ENCODE measurements around the gene RING1. TPM values are rescaled to one million over a fixed set of nuclear protein-coding genes. Genes with fewer than 3 reads are reported as not detected.

The RING1 gene
- total and polyA plus RNA-seq, 2 experiments from 2014 or later: 25.6 to 32.5 TPM

- no peaks in the 10 kb centered on the region for H3K9me3 ChIP-seq (ENCODE audit: low read depth)
- peaks cover 61% of the 10 kb centered on the region for H3K79me2 ChIP-seq
- H3K4me3 ChIP-seq: peak within 1 kb of the TSS; percentile 89
- H3K9me2 ChIP-seq (replicated peaks; ENCODE audit: insufficient read depth): no peaks in the 10 kb centered on the region
- H4K20me1 ChIP-seq (ENCODE audit: insufficient read depth, poor library complexity, severe bottlenecking): peaks cover 31% of the 10 kb centered on the region
- H3K36me3 ChIP-seq (replicated peaks; ENCODE audit: insufficient read depth, low read depth): no peaks in the 10 kb centered on the region
- TF ChIP-seq EZH2phosphoT487 (IDR thresholded peaks at IDR 0.05; ENCODE audit: low read depth, severe bottlenecking, unreplicated experiment) (no peak), CTCF (IDR thresholded peaks at IDR 0.05; ENCODE audit: poor library complexity) (no peak), EZH2 (IDR thresholded peaks at IDR 0.05; ENCODE audit: borderline replicate concordance) (no peak)
- H3K4me2 ChIP-seq: peak within 1 kb of the TSS; percentile 99
- 2% methylated on average over 40 of the region's 68 CpGs for WGBS (ENCODE audit: low lambda C conversion rate, missing lambda C conversion rate)
- DNase-seq (ENCODE audit: low spot score): peak; percentile 100
- peak within 1 kb of the TSS; percentile 69 for H2AFZ ChIP-seq
- H3K4me1 ChIP-seq (ENCODE audit: insufficient read depth): peaks cover 28% of the 10 kb centered on the region
- no peaks in the 10 kb centered on the region for H3K27me3 ChIP-seq
- H3K27ac ChIP-seq: peak within 1 kb of the TSS; percentile 98
Observed at GRCh38 chr6:33200219-33201146, 7.8 kb upstream of the RING1 start, which contains the start of the genes RXRB and SLC39A7. Gene RXRB, minus strand, starts transcription at chr6:33200665. Its CDS starts 189 bp downstream, at chr6:33200476. Gene SLC39A7, plus strand, starts transcription at chr6:33200867. Its CDS starts 379 bp downstream, at chr6:33201246.

- Histone ChIP-seq H3K9me2 (replicated peaks; ENCODE audit: insufficient read depth) (no peaks in the 10 kb centered on the region), H3K4me3 (peak overlapping the region; percentile 89), H3K4me1 (ENCODE audit: insufficient read depth) (peaks cover 28% of the 10 kb centered on the region), H3K9me3 (ENCODE audit: low read depth) (no peaks in the 10 kb centered on the region), H3K79me2 (peaks cover 63% of the 10 kb centered on the region), H2AFZ (peak overlapping the region; percentile 58), H3K27ac (peak overlapping the region; percentile 98), H4K20me1 (ENCODE audit: insufficient read depth, poor library complexity, severe bottlenecking) (peaks cover 31% of the 10 kb centered on the region), H3K27me3 (no peaks in the 10 kb centered on the region), H3K36me3 (replicated peaks; ENCODE audit: insufficient read depth, low read depth) (no peaks in the 10 kb centered on the region), H3K4me2 (peak overlapping the region; percentile 99)
- DNase-seq (ENCODE audit: low spot score): no peak
- WGBS (ENCODE audit: low lambda C conversion rate, missing lambda C conversion rate): 5% methylated on average over 14 of the region's 14 CpGs
- TF ChIP-seq EZH2phosphoT487 (IDR thresholded peaks at IDR 0.05; ENCODE audit: low read depth, severe bottlenecking, unreplicated experiment) (no peak), EZH2 (IDR thresholded peaks at IDR 0.05; ENCODE audit: borderline replicate concordance) (no peak), CTCF (IDR thresholded peaks at IDR 0.05; ENCODE audit: poor library complexity) (no peak)
Observed at GRCh38 chr6:33201147-33201545, 7.2 kb upstream of the RING1 start.

- peaks cover 63% of the 10 kb centered on the region for H3K79me2 ChIP-seq
- peak overlapping the region; percentile 99 for H3K4me2 ChIP-seq
- H4K20me1 ChIP-seq (ENCODE audit: insufficient read depth, poor library complexity, severe bottlenecking): peaks cover 29% of the 10 kb centered on the region
- H3K4me1 ChIP-seq (ENCODE audit: insufficient read depth): peaks cover 33% of the 10 kb centered on the region
- no peak overlapping the region for H2AFZ ChIP-seq
- DNase-seq (ENCODE audit: low spot score): no peak
- peak overlapping the region; percentile 89 for H3K4me3 ChIP-seq
- peak overlapping the region; percentile 98 for H3K27ac ChIP-seq
- WGBS (ENCODE audit: low lambda C conversion rate, missing lambda C conversion rate): 88% methylated on average over 6 of the region's 6 CpGs
- TF ChIP-seq EZH2 (IDR thresholded peaks at IDR 0.05; ENCODE audit: borderline replicate concordance) (no peak), EZH2phosphoT487 (IDR thresholded peaks at IDR 0.05; ENCODE audit: low read depth, severe bottlenecking, unreplicated experiment) (no peak), CTCF (IDR thresholded peaks at IDR 0.05; ENCODE audit: poor library complexity) (no peak)
- H3K9me3 ChIP-seq (ENCODE audit: low read depth): no peaks in the 10 kb centered on the region
- no peaks in the 10 kb centered on the region for H3K9me2 ChIP-seq (replicated peaks; ENCODE audit: insufficient read depth)
- no peaks in the 10 kb centered on the region for H3K36me3 ChIP-seq (replicated peaks; ENCODE audit: insufficient read depth, low read depth)
- H3K27me3 ChIP-seq: no peaks in the 10 kb centered on the region
Observed at GRCh38 chr6:33201935-33202334, 6.4 kb upstream of the RING1 start.
